Adrenal gland (tissue), 12 donors: Measurements from ENCODE around the gene SUGP1. TPM values are rescaled to one million over a fixed set of nuclear protein-coding genes. Genes with fewer than 3 reads are reported as not detected.

ENCODE experiments used
- DNase-seq, 7 donors: peaks; one replicate each; pipeline ENCODE4 v3.0.0-alpha.2; 2019 to 2020
- H3K27ac ChIP-seq, 5 donors: fragments of 200-600 bp; sonication (generic) in 4 of 5; 1 replicate in 3 of 5; 2 replicates in 2 of 5; pipeline versions ENCODE4 v1.5.1 to v1.8.0; 2016 to 2020; ENCODE audit warnings: mild to moderate bottlenecking in 1 of 5
- H3K27me3 ChIP-seq: fragments of 200-600 bp; 2 replicates; pipeline ENCODE4 v1.8.0; 2021
- H3K36me3 ChIP-seq, 2 donors: fragments of 200-600 bp; replicated peaks in 1 of 2; 1 replicate in 1 of 2; 2 replicates in 1 of 2; pipeline versions ENCODE4 v1.5.1 to v1.8.0; 2018 to 2022
- H3K4me1 ChIP-seq, 2 donors: fragments of 200-600 bp; replicated peaks in 1 of 2; 1 replicate in 1 of 2; 2 replicates in 1 of 2; pipeline versions ENCODE4 v1.5.1 to v1.8.0; 2018 to 2021
- H3K4me3 ChIP-seq, 4 donors: fragments of 200-600 bp; sonication (generic) in 3 of 4; one replicate each; pipeline ENCODE4 v1.5.1; 2016 to 2018
- H3K9me3 ChIP-seq, 3 donors: fragments of 200-600 bp; sonication (generic) in 1 of 3; replicated peaks in 1 of 3; 1 replicate in 2 of 3; 2 replicates in 1 of 3; pipeline versions ENCODE4 v1.5.1 to v1.8.0; 2016 to 2021
- POLR2A ChIP-seq, 2 donors: fragments of 450-650 bp; IDR thresholded peaks; one replicate each; pipeline ENCODE4 v1.6.1; 2017; ENCODE audit warnings: antibody characterized with exemption in 2 of 2, mild to moderate bottlenecking in 2 of 2, moderate library complexity in 1 of 2
- WGBS, 4 donors: extraction: QIAGEN DNeasy Blood & Tissue Kit in 2 of 4; methylation state at CpG; one replicate each; pipeline versions ENCODE4 v1.1.5 to v1.1.7; 2013 to 2017; 5-methylcytosine and 5-hydroxymethylcytosine counted together
- intact Hi-C, 2 donors: fragments of 100-400 bp; cut with DNase I; formaldehyde crosslinking; loops; one replicate each; pipeline versions ENCODE4 v1.14.1 to v1.15.0; 2022 to 2023
- polyA plus RNA-seq, 3 donors: library from polyadenylated mRNA; stranded (reverse); fragments of 200-250 nt in 2 of 3; fragments of 350-450 nt in 1 of 3; fragmentation: Illumina TruSeq in 1 of 3; extraction: RNeasy Lipid Tissue Mini Kit (QIAGEN cat#74804) in 1 of 3; gene quantifications; one replicate each; pipeline ENCODE4 v1.2.3, GENCODE V29; 2013 to 2014
- total RNA-seq, 9 donors: library from RNA; depleted of rRNA in 4 of 9; stranded (reverse); fragments of >200 nt in 4 of 9; fragments of 120-200 nt in 1 of 9; fragmentation: NEBNext Ultra II Directional in 1 of 9; extraction: Animal tissue kit (Norgen Biotek cat#: 25700) in 1 of 9; gene quantifications; one replicate each; pipeline versions ENCODE4 v1.1.0 to v1.2.4, GENCODE V29; 2013 to 2023
- TF ChIP-seq, protein P1 (sequence below), 6 experiments: fragments of 450-650 bp in 4 of 6; fragments of 200-600 bp in 2 of 6; sonication (generic) in 1 of 6; IDR thresholded peaks; 1 replicate in 5 of 6; 2 replicates in 1 of 6; pipeline versions ENCODE4 v1.5.1 to v1.8.0; 2016 to 2021; ENCODE audit warnings: antibody characterized with exemption in 6 of 6, mild to moderate bottlenecking in 2 of 6, moderate library complexity in 1 of 6
- donor health status: healthy with polysubstance abuse.
- donor health status: Bipolar disorder and iron deficiency.
- donor health status: DM: yes; HTN: yes; CAD: no.
- donor health status: DM: no; HTN: no; CAD: no.
- donor health status: DM: no; HTN: no; CAD: no.
- donor health status: DM: yes; HTN: yes; CAD: no.

Gene SUGP1
- total and polyA plus RNA-seq, 12 donors, result 25.5 to 130 (median 60.5) TPM

DNA sequence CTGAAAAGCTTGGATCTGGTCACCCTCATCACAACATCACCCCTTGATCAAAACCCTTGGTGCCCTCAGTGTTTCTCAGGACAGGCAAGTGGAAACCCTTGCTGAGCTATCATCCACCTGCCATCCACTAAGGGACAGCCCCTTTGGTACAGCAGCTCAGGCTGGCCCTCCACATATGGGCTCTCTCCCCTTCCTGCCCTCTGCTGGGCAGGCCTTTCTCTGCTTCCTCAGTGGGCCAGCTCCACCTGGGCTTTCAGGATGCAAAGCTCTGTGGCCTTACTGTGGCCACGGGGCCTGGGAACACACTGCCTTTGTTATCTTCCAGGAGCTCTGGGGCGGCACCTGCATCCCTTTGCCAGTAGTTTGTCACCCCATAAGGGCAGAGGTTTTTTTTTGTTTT is 4.9 kb downstream of the SUGP1 start:
- no peak overlapping the region for H3K4me3 ChIP-seq
- intact Hi-C loops, result no loop called here

GRCh38 chr19:19308373-19308772 is 11.9 kb downstream of the SUGP1 start:
- WGBS, 4 donors, result 86 to 97% (median 93%) methylated on average over 7 to 10 of the region's 10 CpGs
- Histone ChIP-seq H3K4me3 (no peak overlapping the region), H3K36me3 (peaks cover 0 to 74% of the 10 kb centered on the region in 2 donors), H3K27ac (no peak overlapping the region), H3K9me3 (no peaks in the 10 kb centered on the region), H3K27me3 (no peaks in the 10 kb centered on the region), H3K4me1 (peaks cover 0 to 11% of the 10 kb centered on the region in 2 donors)
- TF ChIP-seq, protein P1, sequence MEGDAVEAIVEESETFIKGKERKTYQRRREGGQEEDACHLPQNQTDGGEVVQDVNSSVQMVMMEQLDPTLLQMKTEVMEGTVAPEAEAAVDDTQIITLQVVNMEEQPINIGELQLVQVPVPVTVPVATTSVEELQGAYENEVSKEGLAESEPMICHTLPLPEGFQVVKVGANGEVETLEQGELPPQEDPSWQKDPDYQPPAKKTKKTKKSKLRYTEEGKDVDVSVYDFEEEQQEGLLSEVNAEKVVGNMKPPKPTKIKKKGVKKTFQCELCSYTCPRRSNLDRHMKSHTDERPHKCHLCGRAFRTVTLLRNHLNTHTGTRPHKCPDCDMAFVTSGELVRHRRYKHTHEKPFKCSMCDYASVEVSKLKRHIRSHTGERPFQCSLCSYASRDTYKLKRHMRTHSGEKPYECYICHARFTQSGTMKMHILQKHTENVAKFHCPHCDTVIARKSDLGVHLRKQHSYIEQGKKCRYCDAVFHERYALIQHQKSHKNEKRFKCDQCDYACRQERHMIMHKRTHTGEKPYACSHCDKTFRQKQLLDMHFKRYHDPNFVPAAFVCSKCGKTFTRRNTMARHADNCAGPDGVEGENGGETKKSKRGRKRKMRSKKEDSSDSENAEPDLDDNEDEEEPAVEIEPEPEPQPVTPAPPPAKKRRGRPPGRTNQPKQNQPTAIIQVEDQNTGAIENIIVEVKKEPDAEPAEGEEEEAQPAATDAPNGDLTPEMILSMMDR (IDR thresholded peaks at IDR 0.05), result no peak
- no peak for TF ChIP-seq POLR2A (IDR thresholded peaks at IDR 0.05)
- intact Hi-C loops, result no loop called here
- DNase-seq, result no peak

More for the DNA sequence above, 4.9 kb downstream of the SUGP1 start:
- no peaks in the 10 kb centered on the region for H3K9me3 ChIP-seq
- no peaks in the 10 kb centered on the region for H3K27me3 ChIP-seq
- 81 to 90% (median 82%) methylated on average over 2 of the region's 2 CpGs for WGBS, 4 donors
- no peak overlapping the region for H3K27ac ChIP-seq
- peaks cover 10 to 13% of the 10 kb centered on the region in 2 donors for H3K4me1 ChIP-seq
- DNase-seq, result no peak
- H3K36me3 ChIP-seq, result peaks cover 0 to 52% of the 10 kb centered on the region in 2 donors
- TF ChIP-seq, protein P1 (IDR thresholded peaks at IDR 0.05), result no peak
- no peak for TF ChIP-seq POLR2A (IDR thresholded peaks at IDR 0.05)

DNA sequence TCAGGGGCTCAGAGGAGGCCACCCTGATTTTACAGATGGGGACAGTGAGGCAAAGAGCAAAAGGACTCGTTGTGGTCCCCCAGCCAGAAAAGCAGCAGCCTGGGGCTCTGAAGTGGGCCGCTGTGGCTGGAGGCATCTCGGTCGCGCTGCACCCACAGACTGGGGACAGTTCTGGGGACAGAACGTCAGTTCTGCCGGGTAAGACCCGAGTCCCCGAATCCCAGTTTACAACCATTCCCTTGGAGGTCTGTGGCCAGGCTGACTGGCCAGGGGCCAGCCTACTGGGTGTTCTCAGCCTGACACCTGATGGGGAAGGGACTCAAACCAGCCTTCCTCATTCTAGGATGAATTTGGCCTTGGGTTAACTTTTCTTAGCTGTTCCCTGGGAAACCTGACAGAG is 14.1 kb downstream of the SUGP1 start:
- WGBS, 4 donors, result 86 to 95% (median 92%) methylated on average over 6 to 9 of the region's 9 CpGs
- peaks cover 0 to 79% of the 10 kb centered on the region in 2 donors for H3K36me3 ChIP-seq
- no peak overlapping the region for H3K27ac ChIP-seq
- no peaks in the 10 kb centered on the region for H3K27me3 ChIP-seq
- no peak overlapping the region for H3K4me3 ChIP-seq
- TF ChIP-seq, protein P1 (IDR thresholded peaks at IDR 0.05), result no peak
- TF ChIP-seq POLR2A (IDR thresholded peaks at IDR 0.05), result no peak
- H3K4me1 ChIP-seq, result peaks cover 0 to 11% of the 10 kb centered on the region in 2 donors
- no peaks in the 10 kb centered on the region for H3K9me3 ChIP-seq
- intact Hi-C loops, result no loop called here
- no peak for DNase-seq

DNA sequence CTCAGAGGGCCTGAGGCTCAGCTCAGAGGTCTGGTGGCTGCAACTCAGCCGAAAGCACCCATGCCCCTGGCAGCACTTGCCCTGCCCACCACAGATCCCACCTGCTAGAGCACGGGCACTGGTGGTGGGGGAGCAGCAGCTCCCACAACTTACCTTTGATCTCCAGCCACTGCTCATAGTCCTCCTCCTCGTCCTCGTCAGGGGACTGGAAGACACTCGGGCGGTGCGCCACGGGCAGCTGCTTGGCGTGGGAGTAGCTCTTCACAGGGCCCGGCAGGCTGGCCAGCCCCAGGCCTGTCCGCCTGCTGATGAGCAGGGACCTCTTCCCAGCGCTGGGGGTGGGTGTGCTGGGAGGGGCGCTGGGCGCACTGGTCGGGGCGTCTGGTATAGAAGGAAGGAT is 14.6 kb downstream of the SUGP1 start:
- Histone ChIP-seq H3K4me3 (no peak overlapping the region), H3K9me3 (no peaks in the 10 kb centered on the region), H3K27me3 (no peaks in the 10 kb centered on the region), H3K36me3 (peaks cover 0 to 84% of the 10 kb centered on the region in 2 donors), H3K4me1 (peaks cover 0 to 11% of the 10 kb centered on the region in 2 donors), H3K27ac (no peak overlapping the region)
- intact Hi-C loops, result no loop called here
- TF ChIP-seq, protein P1 (IDR thresholded peaks at IDR 0.05), result no peak
- no peak for TF ChIP-seq POLR2A (IDR thresholded peaks at IDR 0.05)
- DNase-seq, result no peak
- WGBS, 4 donors, result 82 to 100% (median 94%) methylated on average over 1 to 16 of the region's 16 CpGs
